ENCODE results near the gene ALOX5.
"Not testable (repeated sequence)": the region's sequence is repeated elsewhere in the genome, so short reads cannot be mapped to it uniquely, and the experiment has no call there.

GRCh38 chr10:45331824-45332223 is 42.2 kb upstream of the ALOX5 start:
- TF ChIP-seq CTCF (conservative IDR thresholded peaks at IDR 0.05; ENCODE audit: low read depth, low read length); FOS (IDR thresholded peaks at IDR 0.05; ENCODE audit: low read depth, low read length); MXI1 (IDR thresholded peaks at IDR 0.05; ENCODE audit: borderline replicate concordance, low read depth, low read length); NFE2L2 (IDR thresholded peaks at IDR 0.05; ENCODE audit: low read depth, low read length); SMC3 (IDR thresholded peaks at IDR 0.05; ENCODE audit: low read depth, low read length); USF2 (IDR thresholded peaks at IDR 0.05; ENCODE audit: low read depth, low read length); RFX5 (IDR thresholded peaks at IDR 0.05; ENCODE audit: low read depth, low read length); POLR2A (IDR thresholded peaks at IDR 0.05; ENCODE audit: low read depth, low read length); CEBPB (IDR thresholded peaks at IDR 0.05; ENCODE audit: low read depth, low read length); MAZ (IDR thresholded peaks at IDR 0.05; ENCODE audit: borderline replicate concordance, low read depth, low read length); RAD21 (IDR thresholded peaks at IDR 0.05; ENCODE audit: low read length); RCOR1 (IDR thresholded peaks at IDR 0.05; ENCODE audit: insufficient replicate concordance, low read length); MAFK (IDR thresholded peaks at IDR 0.05; ENCODE audit: low read depth, low read length): not testable (repeated sequence)
- TF ChIP-seq, protein P1, sequence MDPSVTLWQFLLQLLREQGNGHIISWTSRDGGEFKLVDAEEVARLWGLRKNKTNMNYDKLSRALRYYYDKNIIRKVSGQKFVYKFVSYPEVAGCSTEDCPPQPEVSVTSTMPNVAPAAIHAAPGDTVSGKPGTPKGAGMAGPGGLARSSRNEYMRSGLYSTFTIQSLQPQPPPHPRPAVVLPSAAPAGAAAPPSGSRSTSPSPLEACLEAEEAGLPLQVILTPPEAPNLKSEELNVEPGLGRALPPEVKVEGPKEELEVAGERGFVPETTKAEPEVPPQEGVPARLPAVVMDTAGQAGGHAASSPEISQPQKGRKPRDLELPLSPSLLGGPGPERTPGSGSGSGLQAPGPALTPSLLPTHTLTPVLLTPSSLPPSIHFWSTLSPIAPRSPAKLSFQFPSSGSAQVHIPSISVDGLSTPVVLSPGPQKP (IDR thresholded peaks at IDR 0.05; ENCODE audit: borderline replicate concordance, low read depth, low read length), result not testable (repeated sequence)

Measured in IMR-90 (cell line).